Hindlimb muscle (tissue), 1 donor: ENCODE results near the gene CACNA1H. TPM values are rescaled to one million over a fixed set of nuclear protein-coding genes. Genes with fewer than 3 reads are reported as not detected.
A peak's percentile ranks its signal among the peaks of the same experiment; 100 is the strongest.

Source experiments
- DNase-seq: peaks from one replicate; pipeline ENCODE4 v3.0.0-alpha.2; 2013
- polyA plus RNA-seq: library from polyadenylated mRNA; unstranded; fragments of 120-200 nt; gene quantifications from one replicate; pipeline ENCODE4 v1.2.1, GENCODE V29; 2013; ENCODE audit not compliant: insufficient read length

The CACNA1H gene
- polyA plus RNA-seq, 1 donor = 69.6 TPM

- no peak for DNase-seq
Measured at GRCh38 chr16:1123525-1124230, 29.2 kb upstream of the CACNA1H start.

GRCh38 chr16:1124291-1124690 is 28.6 kb upstream of the CACNA1H start:
- no peak for DNase-seq

GRCh38 chr16:1124795-1125194 is 28.1 kb upstream of the CACNA1H start:
- DNase-seq = no peak

GRCh38 chr16:1125471-1125870 is 27.4 kb upstream of the CACNA1H start:
- DNase-seq = peak; percentile 28

- no peak for DNase-seq
Measured at GRCh38 chr16:1126044-1126443, 26.9 kb upstream of the CACNA1H start.

- DNase-seq = no peak
Measured at GRCh38 chr16:1126586-1126985, 26.3 kb upstream of the CACNA1H start.

- DNase-seq = no peak
Measured at GRCh38 chr16:1127101-1127500, 25.8 kb upstream of the CACNA1H start.

GRCh38 chr16:1127971-1128715 is 24.8 kb upstream of the CACNA1H start:
- DNase-seq = no peak

- no peak for DNase-seq
Measured at GRCh38 chr16:1129106-1129960, 23.6 kb upstream of the CACNA1H start.

- no peak for DNase-seq
Measured at GRCh38 chr16:1130382-1130781, 22.5 kb upstream of the CACNA1H start.

GRCh38 chr16:1131378-1131994 is 21.4 kb upstream of the CACNA1H start:
- DNase-seq = no peak

- no peak for DNase-seq
Measured at GRCh38 chr16:1132431-1132830, 20.5 kb upstream of the CACNA1H start.

GRCh38 chr16:1133271-1133670 is 19.6 kb upstream of the CACNA1H start:
- no peak for DNase-seq

GRCh38 chr16:1133810-1134520 is 18.9 kb upstream of the CACNA1H start:
- no peak for DNase-seq

GRCh38 chr16:1134776-1135458 is 18.0 kb upstream of the CACNA1H start:
- no peak for DNase-seq

- DNase-seq = no peak
Measured at GRCh38 chr16:1135459-1135825, 17.5 kb upstream of the CACNA1H start.

- DNase-seq = no peak
Measured at GRCh38 chr16:1137604-1138003, 15.3 kb upstream of the CACNA1H start.

GRCh38 chr16:1140582-1141162 is 12.2 kb upstream of the CACNA1H start:
- no peak for DNase-seq

GRCh38 chr16:1141191-1141590 is 11.7 kb upstream of the CACNA1H start:
- no peak for DNase-seq

GRCh38 chr16:1141716-1142115 is 11.2 kb upstream of the CACNA1H start:
- DNase-seq = no peak

- DNase-seq = no peak
Measured at GRCh38 chr16:1142911-1143310, 10.0 kb upstream of the CACNA1H start.
